ENCODE data around the gene MYORG.

DNA sequence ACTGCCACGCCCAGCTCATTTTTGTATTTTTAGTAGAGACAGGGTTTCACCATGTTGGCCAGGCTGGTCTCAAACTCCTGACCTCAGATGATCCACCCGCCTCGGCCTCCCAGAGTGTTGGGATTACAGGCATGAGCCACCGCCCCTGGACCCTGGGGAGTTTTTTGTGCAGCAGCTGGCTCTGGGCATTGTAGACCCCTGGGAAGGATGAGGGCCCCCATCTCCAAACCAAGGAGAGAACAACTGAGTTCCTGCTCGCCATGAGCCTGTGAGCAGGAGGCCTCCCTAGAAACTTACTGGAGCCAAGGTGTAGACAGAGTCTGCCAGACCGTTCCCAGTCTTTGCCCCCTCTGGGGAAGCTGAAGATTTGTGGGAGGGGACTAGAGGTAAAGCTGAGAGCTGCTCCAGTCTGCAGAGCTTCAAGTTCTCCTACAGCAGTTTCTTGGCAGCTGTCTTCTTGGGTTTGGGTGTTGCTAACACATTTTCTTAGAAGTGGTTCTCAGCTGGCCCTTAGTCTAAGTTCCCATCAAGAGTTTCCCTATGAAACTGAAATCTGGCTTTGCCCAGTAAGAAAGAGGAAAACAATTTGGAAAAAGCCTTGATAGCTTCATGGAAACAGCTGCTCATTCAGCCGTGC, 34.9 kb downstream of the MYORG start:
- no peak for TF ChIP-seq POLR2A (IDR thresholded peaks at IDR 0.05)
- TF ChIP-seq, protein P1, sequence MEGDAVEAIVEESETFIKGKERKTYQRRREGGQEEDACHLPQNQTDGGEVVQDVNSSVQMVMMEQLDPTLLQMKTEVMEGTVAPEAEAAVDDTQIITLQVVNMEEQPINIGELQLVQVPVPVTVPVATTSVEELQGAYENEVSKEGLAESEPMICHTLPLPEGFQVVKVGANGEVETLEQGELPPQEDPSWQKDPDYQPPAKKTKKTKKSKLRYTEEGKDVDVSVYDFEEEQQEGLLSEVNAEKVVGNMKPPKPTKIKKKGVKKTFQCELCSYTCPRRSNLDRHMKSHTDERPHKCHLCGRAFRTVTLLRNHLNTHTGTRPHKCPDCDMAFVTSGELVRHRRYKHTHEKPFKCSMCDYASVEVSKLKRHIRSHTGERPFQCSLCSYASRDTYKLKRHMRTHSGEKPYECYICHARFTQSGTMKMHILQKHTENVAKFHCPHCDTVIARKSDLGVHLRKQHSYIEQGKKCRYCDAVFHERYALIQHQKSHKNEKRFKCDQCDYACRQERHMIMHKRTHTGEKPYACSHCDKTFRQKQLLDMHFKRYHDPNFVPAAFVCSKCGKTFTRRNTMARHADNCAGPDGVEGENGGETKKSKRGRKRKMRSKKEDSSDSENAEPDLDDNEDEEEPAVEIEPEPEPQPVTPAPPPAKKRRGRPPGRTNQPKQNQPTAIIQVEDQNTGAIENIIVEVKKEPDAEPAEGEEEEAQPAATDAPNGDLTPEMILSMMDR (IDR thresholded peaks at IDR 0.05 in 4 of 5, conservative IDR thresholded peaks at IDR 0.05 in 1 of 5): no peak
